GM19328 (cell line): ENCODE measurements around the gene COL27A1.

Experiments
- ATAC-seq: cut with Tn5 transposase; IDR thresholded peaks from one replicate; pipeline ENCODE4 v1.9.1; 2021; ENCODE audit warnings: mild to moderate bottlenecking, moderate library complexity; ENCODE audit not compliant: unreplicated experiment

The COL27A1 gene

GRCh38 chr9:114141553-114142402, 13.6 kb upstream of the COL27A1 start:
- ATAC-seq: no peak

DNA sequence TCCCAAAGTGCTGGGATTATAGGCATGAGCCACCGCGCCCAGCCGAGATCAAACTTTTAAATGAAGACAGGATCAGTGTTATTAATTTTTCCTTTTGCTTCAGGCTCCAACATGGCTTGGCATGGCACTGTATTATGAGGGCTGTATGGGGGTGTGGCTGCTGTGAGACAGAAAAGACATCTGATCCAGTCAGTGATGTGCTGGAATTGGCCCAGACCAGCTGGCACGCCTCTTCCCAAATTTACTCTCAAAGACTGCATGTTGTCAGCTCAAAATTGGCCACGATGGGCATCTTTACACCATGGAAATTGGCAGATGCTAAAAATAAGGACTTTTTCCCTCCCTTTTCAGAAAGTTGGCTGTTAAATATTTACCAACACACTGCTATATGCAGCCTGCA, 12.1 kb upstream of the COL27A1 start:
- ATAC-seq: no peak

- ATAC-seq: no peak
Measured at GRCh38 chr9:114146735-114147134, 8.6 kb upstream of the COL27A1 start.

GRCh38 chr9:114149181-114149580, 6.2 kb upstream of the COL27A1 start:
- ATAC-seq: no peak

- ATAC-seq: no peak
Measured at GRCh38 chr9:114149765-114150340, 5.5 kb upstream of the COL27A1 start.

DNA sequence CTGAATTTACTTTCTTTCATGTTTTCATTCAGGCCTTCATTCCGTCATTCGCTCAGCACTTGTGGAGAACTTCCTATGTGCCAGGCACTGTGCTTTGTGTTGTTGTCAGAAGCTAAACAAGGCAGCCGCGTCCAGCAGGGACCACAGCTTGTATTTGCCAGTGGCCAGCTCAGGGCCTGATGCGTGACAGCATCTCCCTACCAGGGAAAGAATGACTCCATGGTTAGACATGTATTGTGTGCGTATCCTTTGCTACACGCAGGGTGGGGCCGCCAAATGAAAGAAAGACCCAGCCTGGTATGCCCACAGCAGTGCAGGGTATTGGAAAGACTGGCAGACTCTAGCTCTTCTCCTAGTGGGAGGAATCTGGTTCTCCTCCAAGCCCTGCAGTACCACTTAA, 4.7 kb upstream of the COL27A1 start:
- no peak for ATAC-seq

- ATAC-seq: no peak
Measured at GRCh38 chr9:114151426-114151956, 3.8 kb upstream of the COL27A1 start.

DNA sequence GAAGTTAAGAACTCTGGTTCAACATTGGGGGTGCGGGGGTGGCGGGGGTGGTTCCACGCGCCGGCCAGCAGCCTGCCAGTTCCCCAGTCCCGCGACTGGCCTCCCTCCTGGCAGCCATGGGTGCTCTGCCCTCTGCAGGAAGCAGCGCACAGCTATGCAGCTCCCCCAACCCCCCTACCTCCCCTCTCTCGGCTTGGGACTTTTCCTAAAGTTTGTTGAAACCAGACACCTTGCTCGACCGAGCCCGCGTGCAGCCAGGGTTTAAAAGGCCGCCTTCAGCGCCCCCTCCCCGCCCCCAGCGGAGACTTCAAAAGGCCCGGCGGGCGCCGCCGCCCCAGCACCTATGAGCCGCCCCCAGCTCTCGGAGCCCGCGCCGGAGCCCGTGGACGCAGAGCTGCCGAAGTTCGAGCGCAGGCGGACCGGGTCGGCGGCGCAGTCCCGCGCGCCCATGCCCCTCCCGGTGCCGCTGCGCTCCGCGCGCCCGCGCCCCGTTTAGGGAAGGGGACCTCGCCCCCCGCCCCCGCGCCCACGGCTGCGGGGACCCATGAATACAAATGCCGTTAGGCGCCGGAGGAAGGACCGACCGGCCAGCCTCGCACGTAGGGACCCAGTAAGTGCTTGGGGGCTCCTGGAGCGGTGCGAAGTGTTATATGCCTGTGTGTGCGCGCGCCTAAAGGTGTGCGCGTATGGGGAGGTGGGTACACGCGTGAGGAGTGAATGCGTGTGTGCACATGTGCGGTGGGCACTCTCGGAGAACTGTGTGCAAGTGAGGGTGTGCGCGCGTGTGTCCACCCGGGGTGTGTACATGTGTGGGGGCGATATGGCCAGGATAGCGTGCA, 1.4 kb upstream of the COL27A1 start:
- ATAC-seq: no peak

DNA sequence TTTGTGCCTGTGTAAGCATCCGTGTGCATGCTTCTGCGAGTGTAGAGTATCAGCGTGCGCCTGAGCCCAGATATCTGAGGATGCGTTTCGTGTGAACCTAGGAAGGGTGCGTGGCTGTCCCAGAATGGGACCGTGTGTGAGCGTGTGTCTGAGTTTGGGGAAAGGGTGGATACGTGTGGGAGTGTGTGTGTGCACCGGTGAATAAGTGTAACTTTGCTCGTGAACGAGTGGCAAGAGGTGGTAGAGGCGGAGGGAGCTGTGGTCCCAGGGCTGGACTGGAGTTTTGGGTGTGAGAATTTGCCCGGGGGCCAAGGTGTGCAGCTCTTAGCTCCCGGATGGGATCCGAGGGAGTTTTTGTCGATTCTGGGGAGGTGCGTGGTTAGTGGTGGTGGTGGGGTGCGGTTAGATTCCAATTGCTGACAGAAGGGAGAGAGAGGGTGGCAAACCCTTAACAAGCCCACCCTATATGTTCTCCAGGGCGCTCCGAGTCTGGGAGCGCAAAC, 686 bp upstream of the COL27A1 start:
- no peak for ATAC-seq

- no peak for ATAC-seq
Measured at GRCh38 chr9:114155995-114156656, 789 bp downstream of the COL27A1 start.

GRCh38 chr9:114156657-114157421, 1.5 kb downstream of the COL27A1 start:
- ATAC-seq: no peak

DNA sequence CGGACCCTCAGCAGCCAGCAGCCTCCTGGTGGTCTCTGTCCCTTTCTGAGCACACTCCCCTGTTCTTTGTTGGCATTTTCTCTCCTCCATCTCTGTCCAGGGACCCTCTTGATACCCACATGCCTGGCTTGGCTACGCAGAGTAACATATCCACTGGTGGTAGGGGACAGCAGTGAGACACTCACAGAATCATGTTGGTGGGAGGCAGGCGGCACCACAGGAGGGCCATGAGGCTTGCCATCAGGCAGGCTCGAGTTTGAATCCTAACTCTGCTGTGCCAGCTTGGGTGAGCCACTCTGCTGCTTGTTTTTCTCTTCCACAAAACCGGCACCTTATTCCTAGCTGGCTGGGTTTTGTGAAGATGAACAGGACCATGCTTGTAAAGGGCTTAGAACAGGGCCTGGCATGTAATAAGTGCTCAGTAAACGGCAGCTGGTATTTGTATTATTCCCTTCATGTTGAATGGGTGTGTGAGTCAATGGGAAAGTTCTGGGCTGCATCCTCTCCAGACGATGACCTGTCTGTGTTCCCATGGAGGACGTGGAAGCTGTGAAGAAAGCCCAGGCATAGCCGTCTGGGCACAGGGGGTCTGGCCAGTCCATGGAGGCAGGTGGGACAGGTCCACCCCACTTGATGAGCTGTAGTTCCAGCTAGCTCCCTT, 2.3 kb downstream of the COL27A1 start:
- ATAC-seq: no peak

- ATAC-seq: no peak
Measured at GRCh38 chr9:114158482-114159130, 3.3 kb downstream of the COL27A1 start.

DNA sequence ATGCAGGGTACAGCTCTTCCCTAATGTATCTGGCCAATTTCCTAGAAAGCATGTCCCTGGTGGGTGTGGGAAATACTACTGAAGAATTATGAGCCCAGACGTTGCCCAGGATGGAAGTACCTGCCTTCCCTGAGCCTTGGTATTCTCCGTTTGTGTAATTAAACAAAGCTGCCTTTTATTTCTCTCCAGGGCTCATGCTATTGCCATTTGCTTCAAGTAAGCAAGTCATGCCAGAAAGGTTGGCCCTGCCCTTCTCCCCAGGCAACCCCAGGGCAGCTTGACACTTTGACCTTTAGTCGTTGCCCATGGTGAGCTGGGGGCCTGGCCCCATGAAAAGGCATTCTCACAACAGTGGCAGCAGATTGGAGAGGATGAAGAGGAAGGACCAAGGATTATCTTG, 4.4 kb downstream of the COL27A1 start:
- no peak for ATAC-seq

- ATAC-seq: no peak
Measured at GRCh38 chr9:114161513-114161912, 6.2 kb downstream of the COL27A1 start.

GRCh38 chr9:114163517-114163951, 8.2 kb downstream of the COL27A1 start:
- no peak for ATAC-seq

DNA sequence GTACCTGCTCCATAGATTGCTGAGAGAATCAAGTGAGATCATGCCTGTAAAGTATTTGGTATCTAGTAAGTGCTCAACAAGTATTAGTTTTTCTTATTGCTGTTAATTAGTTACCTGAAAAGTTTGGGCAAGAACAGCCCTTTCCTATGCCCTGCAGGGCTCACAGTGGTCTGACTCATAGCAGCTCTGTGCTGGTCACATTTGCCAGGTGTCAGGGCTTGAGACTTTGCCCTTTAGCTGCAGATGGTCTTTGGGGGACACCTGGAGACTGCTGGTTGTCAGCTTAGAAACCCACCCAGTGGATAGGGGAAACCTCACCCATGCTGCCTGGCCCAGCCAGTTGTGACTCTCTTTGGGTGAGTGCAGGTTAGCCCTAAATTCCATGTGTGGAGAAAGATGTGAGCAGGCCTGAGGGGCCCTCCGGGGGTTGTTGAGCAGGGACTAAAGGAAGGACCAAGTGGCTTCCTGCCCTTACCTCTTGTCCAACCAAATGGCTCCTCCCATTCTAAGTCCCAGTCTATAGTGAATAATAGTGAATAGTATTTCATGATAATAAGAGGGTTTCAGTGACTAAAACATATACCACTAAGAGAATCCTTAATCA, 9.0 kb downstream of the COL27A1 start:
- ATAC-seq: no peak

DNA sequence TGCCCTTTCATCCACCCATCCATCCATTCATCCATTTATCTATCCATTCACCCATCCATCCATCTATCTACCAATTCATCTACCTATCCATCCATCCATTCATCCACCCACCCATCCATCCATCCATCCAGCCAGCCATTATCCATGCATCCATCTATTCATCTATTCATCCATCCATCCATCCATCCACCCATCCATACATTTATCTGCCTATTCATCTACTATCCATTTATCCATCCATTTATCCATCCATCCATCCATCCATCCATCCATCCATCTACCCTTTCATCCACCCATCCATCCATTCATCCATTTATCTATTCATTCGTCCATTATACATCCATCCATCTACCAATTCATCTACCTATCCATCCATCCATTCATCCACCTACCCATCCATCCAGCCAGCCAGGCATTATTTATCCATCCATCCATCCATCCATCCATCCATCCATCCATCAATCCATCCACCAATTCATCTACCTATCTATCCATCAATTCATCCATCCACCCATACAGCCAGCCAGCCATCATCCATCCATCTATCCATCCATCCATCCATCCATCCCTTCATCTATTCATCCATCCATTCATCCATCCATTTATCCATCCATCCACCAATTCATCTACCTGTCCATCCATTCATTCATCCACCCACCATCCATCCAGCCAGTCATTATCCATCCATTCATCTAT, 10.2 kb downstream of the COL27A1 start:
- ATAC-seq: no peak
